Hippocampal formation (tissue), 2 donors: ENCODE results near the gene LRR1.
A peak's percentile ranks its signal among the peaks of the same experiment; 100 is the strongest.
"Not testable (repeated sequence)": the region's sequence is repeated elsewhere in the genome, so short reads cannot be mapped to it uniquely, and the experiment has no call there.

ENCODE experiments used
- DNase-seq, 2 donors: peaks; one replicate each; lab custom pipeline; 2025; lab: John Stamatoyannopoulos, UW

Gene LRR1

DNA sequence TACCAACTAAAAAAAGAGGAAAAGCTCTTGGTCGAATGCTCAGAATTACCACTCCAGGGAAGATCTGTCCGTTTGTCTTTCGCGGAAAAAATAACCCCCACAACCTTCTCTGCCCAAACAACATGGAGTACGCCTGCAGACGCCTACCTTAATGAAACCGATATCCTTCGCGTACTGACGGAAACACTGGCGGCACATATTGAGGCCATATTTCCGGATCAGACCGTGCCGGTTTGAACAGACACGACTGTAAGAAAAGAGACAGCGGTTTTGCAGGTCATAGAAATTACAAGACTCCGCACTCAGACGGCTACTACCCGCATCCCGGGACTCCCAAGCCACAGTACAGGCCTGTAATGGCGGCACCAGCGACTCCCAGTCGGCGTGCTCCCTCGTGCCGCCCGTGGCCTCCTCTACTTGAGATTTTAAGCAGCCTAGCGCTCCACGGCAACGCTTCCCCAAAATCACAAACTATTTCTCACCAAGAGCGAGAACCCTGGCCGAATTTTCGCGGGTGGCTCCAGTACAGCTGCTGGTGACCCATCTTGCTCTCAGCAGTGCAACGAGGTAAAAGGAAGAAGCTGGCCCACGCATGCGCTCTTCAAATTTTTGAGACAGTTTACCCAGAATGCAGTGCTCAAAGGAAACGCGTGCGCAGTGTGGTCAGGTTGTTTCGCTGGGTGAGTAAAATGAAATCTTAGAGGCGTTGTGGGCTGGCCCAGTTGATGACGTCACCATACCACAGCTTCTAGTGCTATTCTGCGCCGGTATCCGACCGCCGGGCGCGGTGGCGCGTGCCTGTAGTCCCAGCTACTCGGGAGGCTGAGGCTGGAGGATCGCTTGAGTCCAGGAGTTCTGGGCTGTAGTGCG lies 12.7 kb upstream of the LRR1 start, which contains the start of gene RPS29:
RPS29 (minus strand) TSS at position 578 of the 870 bp plus-strand sequence; CDS start at position 544, 34 bp downstream.
- DNase-seq = peak; percentile 94

DNA sequence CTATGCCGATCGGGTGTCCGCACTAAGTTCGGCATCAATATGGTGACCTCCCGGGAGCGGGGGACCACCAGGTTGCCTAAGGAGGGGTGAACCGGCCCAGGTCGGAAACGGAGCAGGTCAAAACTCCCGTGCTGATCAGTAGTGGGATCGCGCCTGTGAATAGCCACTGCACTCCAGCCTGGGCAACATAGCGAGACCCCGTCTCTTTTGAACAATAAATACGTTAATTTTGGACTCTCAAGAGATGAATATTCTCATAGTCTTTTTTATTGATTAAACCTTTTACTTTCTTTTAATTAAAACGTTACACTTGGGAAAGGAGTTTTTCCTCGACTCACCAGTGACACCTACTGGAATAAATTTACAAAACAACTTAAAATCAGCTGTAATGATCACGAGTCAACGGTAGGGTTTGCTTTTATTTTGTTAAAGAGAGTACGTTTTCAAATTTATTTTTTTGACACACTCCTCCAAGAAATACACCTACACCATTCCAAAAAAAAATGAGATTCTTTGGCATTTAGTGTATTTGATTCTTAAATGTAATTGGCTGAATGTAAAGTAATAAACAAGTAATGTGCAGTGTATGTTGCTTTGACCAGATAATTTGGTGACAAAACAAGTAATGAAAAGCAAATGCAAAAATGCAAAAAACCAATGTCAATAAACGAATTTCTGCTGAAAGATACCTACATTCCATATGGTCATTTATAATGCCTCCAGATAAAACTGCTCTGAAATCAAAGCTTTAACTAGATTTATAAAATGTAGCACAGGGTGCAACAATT lies 11.9 kb upstream of the LRR1 start:
- DNase-seq = peak in 1 of 2 donors; percentile 64

DNA sequence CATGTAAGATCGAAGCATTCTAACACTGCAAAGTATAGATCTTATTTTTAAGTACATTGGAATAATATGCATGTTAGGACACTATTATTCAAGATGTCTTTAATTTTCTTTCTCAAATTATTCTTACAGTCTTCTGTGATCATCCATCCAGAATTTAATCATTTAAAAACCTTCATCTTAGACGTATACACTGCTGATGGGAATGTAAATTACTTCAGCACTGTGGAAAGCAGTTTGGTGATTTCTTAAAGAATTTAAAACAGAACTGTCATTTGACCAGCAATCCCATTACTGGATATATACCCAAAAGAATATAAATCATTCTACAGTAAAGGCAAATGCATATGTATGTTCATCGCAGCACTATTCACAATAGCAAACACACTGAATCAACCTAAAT lies 9.4 kb upstream of the LRR1 start:
- DNase-seq = no peak

DNA sequence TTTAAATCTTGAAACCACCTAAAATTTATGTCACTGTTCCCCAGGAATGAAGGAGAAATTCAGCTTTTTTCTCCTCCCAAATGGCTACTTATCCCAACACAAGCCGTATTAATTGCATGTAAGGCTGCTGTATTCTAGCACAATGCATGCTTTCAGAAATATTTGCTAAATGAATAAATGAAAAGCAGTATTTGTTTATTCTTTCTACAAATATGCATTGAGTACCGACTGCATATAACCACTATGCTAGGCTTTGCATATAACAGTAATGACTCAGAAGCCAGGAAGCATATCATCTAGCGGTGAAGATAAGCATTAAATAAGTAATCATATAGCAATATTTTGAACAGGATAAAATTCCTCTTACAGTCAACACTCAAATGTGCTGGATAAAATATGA lies 5.7 kb upstream of the LRR1 start:
- no peak for DNase-seq

DNA sequence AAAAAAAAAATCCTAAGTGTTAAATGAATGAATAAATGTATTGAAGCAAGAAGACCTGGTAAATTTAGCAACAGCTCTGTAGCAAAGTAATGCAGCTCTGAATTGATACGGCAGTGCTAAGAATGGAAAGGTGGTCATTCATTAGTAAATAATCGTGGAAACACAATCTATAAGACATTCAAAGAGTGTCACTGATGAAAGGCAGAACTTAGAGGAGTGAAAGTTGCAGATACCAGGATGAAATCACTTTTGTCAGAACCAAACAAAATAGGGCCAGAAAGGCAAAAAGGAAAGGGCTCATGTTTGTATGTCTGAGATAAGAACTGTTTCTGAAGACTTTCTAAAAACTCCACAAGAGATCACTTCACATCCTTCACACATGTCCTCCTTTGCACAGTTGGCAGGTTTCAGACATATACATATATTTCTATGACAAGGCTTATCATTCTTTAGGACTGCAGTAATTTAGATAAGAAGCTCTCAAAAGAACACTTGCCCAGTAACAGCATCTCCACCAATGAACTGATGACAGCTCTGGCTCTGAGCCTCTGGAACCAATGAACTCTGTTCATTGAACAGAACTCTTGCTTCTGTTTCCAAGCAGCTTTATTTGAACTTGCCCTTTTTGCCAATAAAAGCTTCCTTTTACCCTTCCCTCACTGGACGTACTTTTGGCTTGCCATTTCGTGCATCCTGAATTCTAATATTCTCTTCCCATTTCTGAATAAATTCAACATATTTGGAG lies 4.2 kb upstream of the LRR1 start:
- no peak for DNase-seq

DNA sequence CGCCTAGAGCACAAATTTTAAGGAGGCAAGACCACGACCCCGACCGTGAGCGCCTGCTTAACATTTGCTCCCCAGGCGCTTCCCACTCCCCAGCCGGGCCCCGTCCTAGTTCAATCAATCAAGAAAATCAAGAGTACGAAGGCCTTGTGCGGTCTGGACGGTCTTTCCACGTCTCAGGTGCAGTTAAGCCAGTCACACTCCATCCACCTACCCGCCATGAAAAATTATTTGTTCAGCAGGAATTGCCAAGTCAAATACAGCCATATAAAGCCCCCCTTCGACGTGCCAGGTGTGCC lies 603 bp upstream of the LRR1 start:
- no peak for DNase-seq

DNA sequence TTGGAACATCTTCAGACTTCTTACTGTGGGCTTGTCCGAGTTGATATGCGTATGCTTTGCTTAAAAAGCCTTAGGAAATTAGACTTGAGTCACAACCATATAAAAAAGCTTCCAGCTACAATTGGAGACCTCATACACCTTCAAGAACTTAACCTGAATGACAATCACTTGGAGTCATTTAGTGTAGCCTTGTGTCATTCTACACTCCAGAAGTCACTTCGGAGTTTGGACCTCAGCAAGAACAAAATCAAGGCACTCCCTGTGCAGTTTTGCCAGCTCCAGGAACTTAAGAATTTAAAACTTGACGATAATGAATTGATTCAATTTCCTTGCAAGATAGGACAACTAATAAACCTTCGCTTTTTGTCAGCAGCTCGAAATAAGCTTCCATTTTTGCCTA lies 8.8 kb downstream of the LRR1 start:
- no peak for DNase-seq

DNA sequence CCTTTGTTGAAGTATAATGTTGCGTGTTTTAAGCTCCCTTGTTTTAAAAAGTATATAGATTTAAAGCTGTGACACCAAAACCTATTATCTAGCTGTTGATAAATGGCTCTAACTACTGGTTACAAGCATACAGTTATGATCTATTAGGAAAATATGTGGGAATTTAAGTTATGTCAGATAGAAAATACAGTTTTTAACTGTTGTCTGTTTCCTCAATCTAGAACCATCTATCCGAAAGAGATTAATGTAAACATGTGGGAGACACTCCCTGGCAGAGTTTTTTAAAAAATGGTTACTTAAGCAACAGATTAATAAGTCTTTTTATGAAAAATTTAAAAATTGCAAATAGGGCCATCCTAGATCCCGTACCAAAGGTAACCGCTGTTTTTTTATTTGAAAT lies 13.5 kb downstream of the LRR1 start:
- no peak for DNase-seq

DNA sequence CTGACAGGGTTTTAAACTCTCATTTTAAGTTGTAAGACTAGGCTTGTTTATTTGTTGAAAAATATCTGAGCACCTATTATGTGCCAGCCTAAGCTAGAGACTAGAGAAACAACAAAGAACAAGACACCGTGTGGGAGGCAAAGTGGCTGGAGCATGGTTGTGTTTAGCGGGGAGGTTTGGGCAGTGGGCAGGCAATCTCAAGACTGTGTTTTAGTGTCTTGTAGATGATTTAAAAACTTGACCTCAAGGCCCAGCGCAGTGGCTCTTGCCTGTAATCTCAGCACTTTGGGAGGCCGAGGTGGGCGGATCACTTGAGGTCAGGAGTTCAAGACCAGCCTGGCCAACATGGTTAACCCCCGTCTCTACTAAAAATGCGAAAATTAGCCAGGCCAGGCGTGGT lies 13.9 kb downstream of the LRR1 start:
- DNase-seq = no peak

DNA sequence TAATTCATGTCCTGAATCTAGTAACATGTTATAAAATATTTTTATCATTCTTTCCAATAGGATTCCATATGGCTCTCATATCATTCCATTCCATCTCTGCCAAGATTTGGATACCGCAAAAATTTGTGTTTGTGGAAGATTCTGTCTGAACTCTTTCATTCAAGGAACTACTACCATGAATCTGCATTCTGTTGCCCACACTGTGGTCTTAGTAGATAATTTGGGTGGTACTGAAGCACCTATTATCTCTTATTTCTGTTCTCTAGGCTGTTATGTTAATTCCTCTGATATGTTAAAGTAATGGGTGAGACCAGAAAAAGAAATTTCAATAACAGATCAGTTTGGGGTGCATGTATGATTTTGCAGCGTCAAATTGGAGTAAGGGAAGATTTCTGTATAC lies 15.5 kb downstream of the LRR1 start:
- no peak for DNase-seq

DNA sequence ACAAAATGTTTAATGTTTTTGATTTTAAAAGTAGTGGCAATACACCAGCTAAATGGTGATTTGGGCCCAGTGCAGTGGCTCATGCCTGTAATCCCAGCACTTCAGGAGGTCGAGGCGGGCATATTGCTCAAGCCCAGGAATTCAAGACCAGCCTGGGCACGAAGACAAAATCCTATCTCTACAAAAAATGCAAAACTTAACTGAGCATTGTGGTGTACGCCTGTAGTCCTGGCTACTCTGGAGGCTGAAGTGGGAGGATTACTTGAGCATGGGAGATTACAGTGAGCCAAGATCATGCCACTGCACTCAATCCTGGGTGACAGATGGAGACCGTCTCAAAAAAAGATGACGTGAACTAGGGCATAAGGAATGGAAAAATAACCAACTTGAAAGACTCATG lies 17.0 kb downstream of the LRR1 start:
- DNase-seq = no peak

DNA sequence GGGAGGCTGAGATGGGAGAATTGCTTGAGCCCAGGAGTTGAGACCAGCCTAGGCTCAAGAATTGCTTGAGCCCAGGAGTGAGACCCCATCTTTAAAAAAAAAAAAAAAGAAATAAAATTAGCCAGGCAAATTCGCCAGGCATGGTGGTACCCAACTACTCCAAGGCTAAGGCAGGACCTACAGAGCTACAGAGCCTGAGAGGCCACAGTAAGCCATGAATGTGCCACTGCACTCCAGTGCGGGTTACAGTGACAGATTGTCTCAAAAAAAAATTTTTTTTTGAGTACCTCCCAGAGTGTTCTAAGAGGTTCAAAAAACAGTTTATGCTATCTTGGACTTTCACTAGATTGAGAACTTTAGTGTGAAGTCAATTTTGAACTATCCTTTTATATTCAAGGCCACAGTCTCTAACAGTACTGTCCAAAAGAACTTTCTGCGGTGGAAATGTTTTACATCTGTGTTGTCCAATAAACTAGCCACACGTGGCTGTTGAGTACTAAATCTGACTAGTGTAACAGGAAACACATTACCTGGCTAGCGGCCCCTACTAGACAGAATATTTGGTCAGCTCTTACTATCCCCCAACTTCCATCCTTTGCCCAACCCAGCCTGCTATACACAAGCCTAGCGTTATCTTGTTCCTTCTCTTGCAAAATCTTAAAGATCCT lies 19.2 kb downstream of the LRR1 start:
- no peak for DNase-seq

DNA sequence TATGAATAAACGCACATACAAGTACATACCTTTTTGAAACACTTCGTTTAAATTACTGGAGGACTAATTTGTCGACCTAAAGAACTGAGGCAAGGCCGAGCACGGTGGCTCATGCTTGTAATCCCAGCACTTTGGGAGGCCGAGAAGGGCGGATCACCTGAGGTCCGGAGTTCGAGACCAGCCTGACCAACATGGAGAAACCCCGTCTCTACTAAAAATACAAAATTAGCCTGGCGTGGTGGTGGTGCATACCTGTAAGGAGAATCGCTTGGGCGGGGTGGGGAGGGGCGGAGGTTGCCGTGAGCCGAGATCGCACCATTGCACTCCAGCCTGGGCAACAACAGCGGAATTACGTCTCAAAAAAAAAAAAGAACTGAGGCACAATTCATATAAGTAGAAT lies 20.5 kb downstream of the LRR1 start:
- not testable (repeated sequence) for DNase-seq

DNA sequence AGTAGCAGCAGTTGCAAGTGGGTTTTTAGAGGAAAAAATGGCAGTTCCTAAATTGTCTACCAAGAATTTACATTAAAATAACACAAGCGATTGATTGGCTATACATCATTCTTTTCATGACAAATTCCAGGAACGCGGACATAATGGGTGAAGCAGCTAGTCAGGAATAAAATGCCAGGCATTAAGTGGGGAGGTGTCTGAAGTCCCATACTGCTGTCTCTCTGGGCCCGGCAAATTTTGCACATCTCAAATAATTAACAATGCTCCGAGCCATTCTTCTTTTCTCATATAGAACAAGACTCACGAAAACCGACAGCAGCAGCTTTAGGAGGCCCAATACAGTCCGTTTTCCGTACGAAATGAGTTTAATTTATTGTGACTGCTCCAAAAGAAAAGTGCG lies 21.0 kb downstream of the LRR1 start:
- DNase-seq = no peak

DNA sequence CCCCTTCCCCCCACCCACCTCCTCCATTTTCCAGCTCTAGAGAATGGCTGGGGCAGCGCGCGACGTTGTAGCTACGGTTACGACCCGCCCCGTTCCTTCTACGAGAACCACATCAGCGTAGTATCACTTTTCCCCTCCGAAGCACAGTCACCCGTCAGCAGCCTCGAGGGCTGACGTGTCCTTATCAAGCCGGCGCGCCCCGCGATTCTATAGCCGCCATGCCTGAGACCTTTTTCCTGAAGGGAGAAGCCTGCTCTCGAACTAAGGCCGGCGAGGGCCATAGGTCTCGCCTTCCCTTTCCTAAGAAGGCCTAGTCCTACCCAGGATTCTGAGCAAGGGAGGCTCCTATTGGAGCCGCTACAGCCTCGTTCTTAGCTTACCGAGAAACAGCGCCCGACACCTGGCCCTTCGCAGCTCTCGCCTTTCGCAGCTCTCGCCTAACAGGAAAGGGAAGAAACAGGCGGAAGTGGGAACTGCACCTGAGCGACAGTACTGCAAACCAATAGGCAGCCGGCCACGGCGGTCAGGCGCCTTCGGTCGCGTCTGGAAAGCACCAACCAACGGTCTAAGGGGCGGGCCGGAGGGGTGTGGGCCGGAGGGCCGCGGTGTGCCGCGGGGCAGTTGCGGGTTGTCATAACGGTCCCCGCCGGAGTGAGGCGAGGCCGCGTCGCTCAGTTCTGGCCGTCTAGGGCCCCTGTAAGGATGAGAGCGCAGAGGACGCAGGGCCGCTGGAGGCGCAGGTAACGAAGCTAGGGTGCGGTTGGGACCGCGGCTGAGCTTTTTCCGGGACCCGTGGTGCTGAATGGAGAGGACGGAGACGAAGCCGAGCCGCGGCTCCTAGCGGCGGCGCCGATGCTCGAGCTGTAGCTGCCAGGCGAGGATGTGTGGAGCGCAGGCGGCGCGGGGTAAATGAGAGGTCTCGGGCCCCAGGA lies 21.7 kb downstream of the LRR1 start, which contains the start of the genes MGAT2 and RPL36AL:
MGAT2 (plus strand) TSS at position 618 of the 932 bp plus-strand sequence. CDS start 470 bp downstream, outside the sequence.
RPL36AL (minus strand) TSS at position 445 of the 932 bp plus-strand sequence. CDS start 1,522 bp downstream, outside the sequence.
- DNase-seq = peak; percentile 97 to 98

DNA sequence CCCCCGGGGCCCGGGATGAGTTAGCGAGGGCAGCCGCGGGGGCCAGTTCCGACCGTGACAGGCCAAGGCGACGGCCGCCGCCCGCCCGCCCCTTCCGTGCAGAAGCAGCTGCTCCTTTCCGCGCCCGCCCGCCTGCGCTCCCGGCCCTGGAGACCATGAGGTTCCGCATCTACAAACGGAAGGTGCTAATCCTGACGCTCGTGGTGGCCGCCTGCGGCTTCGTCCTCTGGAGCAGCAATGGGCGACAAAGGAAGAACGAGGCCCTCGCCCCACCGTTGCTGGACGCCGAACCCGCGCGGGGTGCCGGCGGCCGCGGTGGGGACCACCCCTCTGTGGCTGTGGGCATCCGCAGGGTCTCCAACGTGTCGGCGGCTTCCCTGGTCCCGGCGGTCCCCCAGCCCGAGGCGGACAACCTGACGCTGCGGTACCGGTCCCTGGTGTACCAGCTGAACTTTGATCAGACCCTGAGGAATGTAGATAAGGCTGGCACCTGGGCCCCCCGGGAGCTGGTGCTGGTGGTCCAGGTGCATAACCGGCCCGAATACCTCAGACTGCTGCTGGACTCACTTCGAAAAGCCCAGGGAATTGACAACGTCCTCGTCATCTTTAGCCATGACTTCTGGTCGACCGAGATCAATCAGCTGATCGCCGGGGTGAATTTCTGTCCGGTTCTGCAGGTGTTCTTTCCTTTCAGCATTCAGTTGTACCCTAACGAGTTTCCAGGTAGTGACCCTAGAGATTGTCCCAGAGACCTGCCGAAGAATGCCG lies 22.6 kb downstream of the LRR1 start:
- DNase-seq = peak; percentile 49 to 60

DNA sequence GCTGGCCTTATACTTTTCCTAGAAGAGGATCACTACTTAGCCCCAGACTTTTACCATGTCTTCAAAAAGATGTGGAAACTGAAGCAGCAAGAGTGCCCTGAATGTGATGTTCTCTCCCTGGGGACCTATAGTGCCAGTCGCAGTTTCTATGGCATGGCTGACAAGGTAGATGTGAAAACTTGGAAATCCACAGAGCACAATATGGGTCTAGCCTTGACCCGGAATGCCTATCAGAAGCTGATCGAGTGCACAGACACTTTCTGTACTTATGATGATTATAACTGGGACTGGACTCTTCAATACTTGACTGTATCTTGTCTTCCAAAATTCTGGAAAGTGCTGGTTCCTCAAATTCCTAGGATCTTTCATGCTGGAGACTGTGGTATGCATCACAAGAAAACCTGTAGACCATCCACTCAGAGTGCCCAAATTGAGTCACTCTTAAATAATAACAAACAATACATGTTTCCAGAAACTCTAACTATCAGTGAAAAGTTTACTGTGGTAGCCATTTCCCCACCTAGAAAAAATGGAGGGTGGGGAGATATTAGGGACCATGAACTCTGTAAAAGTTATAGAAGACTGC lies 23.4 kb downstream of the LRR1 start:
- DNase-seq = no peak

DNA sequence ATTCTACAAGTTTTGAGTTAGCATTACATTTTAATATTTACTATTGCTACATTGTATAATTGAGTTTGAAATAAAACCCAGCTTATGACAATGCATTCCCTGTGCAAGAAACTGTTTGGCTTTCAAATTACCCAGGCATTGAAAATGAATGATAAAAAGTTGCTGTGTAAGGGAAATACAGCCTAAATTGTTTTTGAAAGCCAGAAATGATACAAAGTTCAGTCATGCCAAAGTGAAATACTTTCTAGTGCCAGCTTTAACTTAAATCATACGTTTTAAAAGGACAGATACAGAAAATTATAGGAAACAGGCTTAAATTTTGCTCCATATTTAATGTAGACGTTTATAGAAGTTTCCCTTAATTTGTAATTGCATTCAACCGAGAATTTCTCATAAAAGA lies 24.6 kb downstream of the LRR1 start:
- DNase-seq = no peak
